Superior temporal gyrus (tissue), 1 donor: ENCODE results near the gene CLTCL1.

Source experiments
- DNase-seq: peaks from one replicate; pipeline ENCODE4 v3.0.0-alpha.2; 2016; ENCODE audit errors: extremely low spot score

CLTCL1 gene

GRCh38 chr22:19132153-19132552 is 159.4 kb downstream of the CLTCL1 start:
- no peak for DNase-seq

DNA sequence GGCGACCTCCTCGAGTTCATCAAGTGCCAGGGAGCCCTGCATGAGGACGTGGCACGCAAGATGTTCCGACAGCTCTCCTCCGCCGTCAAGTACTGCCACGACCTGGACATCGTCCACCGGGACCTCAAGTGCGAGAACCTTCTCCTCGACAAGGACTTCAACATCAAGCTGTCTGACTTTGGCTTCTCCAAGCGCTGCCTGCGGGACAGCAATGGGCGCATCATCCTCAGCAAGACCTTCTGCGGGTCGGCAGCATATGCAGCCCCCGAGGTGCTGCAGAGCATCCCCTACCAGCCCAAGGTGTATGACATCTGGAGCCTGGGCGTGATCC is 159.9 kb downstream of the CLTCL1 start:
- no peak for DNase-seq

- no peak for DNase-seq
Observed at GRCh38 chr22:19130959-19131684, 160.4 kb downstream of the CLTCL1 start, which contains the start of gene TSSK2. Gene TSSK2 (plus strand): TSS chr22:19131308. CDS start chr22:19131400, 92 bp downstream.

GRCh38 chr22:19129871-19130270 is 161.6 kb downstream of the CLTCL1 start:
- no peak for DNase-seq
